CD4-positive, alpha-beta T cell treated with Interleukin-6 for 4 hours (primary cell): ENCODE measurements around the gene LILRB3.
"Not testable (repeated sequence)": the region's sequence is repeated elsewhere in the genome, so short reads cannot be mapped to it uniquely, and the experiment has no call there.

Experiments used
- DNase-seq: peaks from one replicate; pipeline ENCODE4 v3.0.0-alpha.2; 2020; ENCODE audit warnings: mixed read lengths

LILRB3 gene

GRCh38 chr19:54222474-54223276 is at the start of gene LILRB3:
LILRB3 (minus strand) TSS chr19:54223007; CDS start chr19:54222976, 31 bp downstream.
- DNase-seq: not testable (repeated sequence)

- not testable (repeated sequence) for DNase-seq
Measured at GRCh38 chr19:54272181-54272580, 49.4 kb upstream of the LILRB3 start.

GRCh38 chr19:54271587-54271986 is 48.8 kb upstream of the LILRB3 start:
- DNase-seq: not testable (repeated sequence)

GRCh38 chr19:54271106-54271505 is 48.3 kb upstream of the LILRB3 start:
- DNase-seq: no peak

GRCh38 chr19:54268936-54269335 is 46.1 kb upstream of the LILRB3 start:
- DNase-seq: no peak

- peak; percentile 66 for DNase-seq
Measured at GRCh38 chr19:54266133-54266532, 43.3 kb upstream of the LILRB3 start.

- no peak for DNase-seq
Measured at GRCh38 chr19:54262470-54262869, 39.7 kb upstream of the LILRB3 start.

- DNase-seq: no peak
Measured at GRCh38 chr19:54262066-54262465, 39.3 kb upstream of the LILRB3 start.

- DNase-seq: no peak
Measured at GRCh38 chr19:54257116-54257480, 34.3 kb upstream of the LILRB3 start, which contains the start of gene LILRB5. LILRB5 (minus strand) TSS chr19:54257273; CDS start chr19:54257193, 80 bp downstream.

GRCh38 chr19:54256250-54257115 is 33.7 kb upstream of the LILRB3 start:
- DNase-seq: no peak

- DNase-seq: no peak
Measured at GRCh38 chr19:54255105-54255775, 32.4 kb upstream of the LILRB3 start.

GRCh38 chr19:54254195-54254906 is 31.5 kb upstream of the LILRB3 start:
- no peak for DNase-seq

- no peak for DNase-seq
Measured at GRCh38 chr19:54253331-54254194, 30.8 kb upstream of the LILRB3 start.

- DNase-seq: no peak
Measured at GRCh38 chr19:54252845-54253244, 30.0 kb upstream of the LILRB3 start.

GRCh38 chr19:54252243-54252642 is 29.4 kb upstream of the LILRB3 start:
- no peak for DNase-seq

GRCh38 chr19:54248016-54248601 is 25.3 kb upstream of the LILRB3 start:
- DNase-seq: peak; percentile 34

GRCh38 chr19:54247106-54247930 is 24.5 kb upstream of the LILRB3 start:
- DNase-seq: no peak

- no peak for DNase-seq
Measured at GRCh38 chr19:54245936-54246335, 23.1 kb upstream of the LILRB3 start.

GRCh38 chr19:54243809-54244208 is 21.0 kb upstream of the LILRB3 start:
- DNase-seq: not testable (repeated sequence)

GRCh38 chr19:54242646-54243045 is 19.8 kb upstream of the LILRB3 start, which contains the start of gene LILRA6:
LILRA6 (minus strand) TSS chr19:54242790.
- DNase-seq: not testable (repeated sequence)
